Fibroblast of the aortic adventitia (primary cell): ENCODE data around the gene SAP25. TPM values are rescaled to one million over a fixed set of nuclear protein-coding genes. Genes with fewer than 3 reads are reported as not detected.

ENCODE experiments used
- DNase-seq: peaks from one replicate; pipeline ENCODE4 v3.0.0-alpha.2; 2010; ENCODE audit warnings: low read depth
- H3K4me3 ChIP-seq: 2 replicates; pipeline ENCODE4 v1.5.1; 2011; ENCODE audit warnings: low read depth, mild to moderate bottlenecking, control low read depth, low read length, moderate library complexity
- total RNA-seq: library from RNA; depleted of rRNA; stranded (reverse); fragments of >200 nt; gene quantifications from 2 replicates; pipeline ENCODE4 v1.2.3, GENCODE V29; 2012; ENCODE audit warnings: low replicate concordance
- TF ChIP-seq, protein P1 (sequence below): IDR thresholded peaks from 2 replicates; pipeline ENCODE4 v1.5.1; 2011; ENCODE audit warnings: mild to moderate bottlenecking, low read length, control low read depth, inconsistent platforms; ENCODE audit not compliant: insufficient read depth

The SAP25 gene
- not detected in 2 replicates for total RNA-seq

DNA sequence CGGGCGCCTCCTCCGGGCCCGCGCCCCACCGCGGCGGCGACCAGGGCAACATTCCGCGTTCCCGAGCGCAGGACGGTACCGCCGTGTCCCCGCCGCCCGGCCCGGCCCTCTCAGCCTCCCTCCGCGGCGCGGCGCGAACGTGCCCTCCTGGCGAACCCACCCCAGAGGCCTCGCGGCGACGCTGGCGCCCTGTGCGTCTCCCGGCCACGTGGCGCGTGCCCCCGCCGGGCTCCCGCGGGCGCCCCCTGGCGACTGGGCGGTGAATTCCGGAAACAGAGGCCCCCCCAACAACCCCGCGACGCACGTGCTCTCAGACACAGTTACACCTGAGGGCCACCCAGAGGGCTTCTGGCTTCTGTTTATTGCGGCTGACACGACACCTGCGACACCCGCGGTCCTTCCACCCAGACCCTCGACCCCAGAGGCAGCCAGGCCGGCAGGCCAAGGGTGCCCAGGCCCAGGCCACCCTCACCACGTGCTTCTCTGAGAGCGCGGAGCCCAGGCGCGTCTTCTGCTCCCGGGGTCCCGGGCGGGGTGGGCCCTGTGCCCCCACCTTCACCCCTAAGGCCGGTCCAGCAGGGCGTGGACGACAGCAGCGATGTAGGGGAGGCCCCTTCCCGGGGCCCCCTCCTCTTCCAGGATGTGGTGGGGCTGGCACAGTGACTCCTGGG, at the start of gene SAP25:
TSS of gene SAP25 (minus strand) at position 210 of the 671 bp plus-strand sequence. CDS start at position 52, 158 bp downstream.
- H3K4me3 ChIP-seq: no peak within 1 kb of the TSS
- TF ChIP-seq, protein P1, sequence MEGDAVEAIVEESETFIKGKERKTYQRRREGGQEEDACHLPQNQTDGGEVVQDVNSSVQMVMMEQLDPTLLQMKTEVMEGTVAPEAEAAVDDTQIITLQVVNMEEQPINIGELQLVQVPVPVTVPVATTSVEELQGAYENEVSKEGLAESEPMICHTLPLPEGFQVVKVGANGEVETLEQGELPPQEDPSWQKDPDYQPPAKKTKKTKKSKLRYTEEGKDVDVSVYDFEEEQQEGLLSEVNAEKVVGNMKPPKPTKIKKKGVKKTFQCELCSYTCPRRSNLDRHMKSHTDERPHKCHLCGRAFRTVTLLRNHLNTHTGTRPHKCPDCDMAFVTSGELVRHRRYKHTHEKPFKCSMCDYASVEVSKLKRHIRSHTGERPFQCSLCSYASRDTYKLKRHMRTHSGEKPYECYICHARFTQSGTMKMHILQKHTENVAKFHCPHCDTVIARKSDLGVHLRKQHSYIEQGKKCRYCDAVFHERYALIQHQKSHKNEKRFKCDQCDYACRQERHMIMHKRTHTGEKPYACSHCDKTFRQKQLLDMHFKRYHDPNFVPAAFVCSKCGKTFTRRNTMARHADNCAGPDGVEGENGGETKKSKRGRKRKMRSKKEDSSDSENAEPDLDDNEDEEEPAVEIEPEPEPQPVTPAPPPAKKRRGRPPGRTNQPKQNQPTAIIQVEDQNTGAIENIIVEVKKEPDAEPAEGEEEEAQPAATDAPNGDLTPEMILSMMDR: no peak
- no peak for DNase-seq

DNA sequence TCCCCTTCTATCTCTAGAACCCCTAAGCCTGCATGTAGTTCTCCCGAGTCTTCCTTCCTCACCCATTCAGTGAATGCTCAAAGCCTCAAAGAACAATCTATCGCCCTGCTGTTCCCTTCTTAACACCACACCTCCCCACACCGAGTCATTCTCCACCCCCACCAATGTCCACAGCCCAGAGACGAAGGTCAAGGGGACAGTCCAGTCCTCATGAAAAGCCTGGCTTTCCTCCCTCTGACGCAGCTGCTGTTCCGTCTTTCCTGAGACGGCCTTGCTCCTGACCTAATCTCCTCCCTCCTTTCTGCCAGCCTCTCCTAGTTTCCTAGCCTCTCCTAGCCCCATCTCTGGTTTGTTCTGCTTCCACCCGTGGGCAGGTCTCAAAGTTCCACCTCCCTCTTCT, 47.9 kb upstream of the SAP25 start:
- no peak overlapping the region for H3K4me3 ChIP-seq
- DNase-seq: no peak
- TF ChIP-seq, protein P1: no peak

DNA sequence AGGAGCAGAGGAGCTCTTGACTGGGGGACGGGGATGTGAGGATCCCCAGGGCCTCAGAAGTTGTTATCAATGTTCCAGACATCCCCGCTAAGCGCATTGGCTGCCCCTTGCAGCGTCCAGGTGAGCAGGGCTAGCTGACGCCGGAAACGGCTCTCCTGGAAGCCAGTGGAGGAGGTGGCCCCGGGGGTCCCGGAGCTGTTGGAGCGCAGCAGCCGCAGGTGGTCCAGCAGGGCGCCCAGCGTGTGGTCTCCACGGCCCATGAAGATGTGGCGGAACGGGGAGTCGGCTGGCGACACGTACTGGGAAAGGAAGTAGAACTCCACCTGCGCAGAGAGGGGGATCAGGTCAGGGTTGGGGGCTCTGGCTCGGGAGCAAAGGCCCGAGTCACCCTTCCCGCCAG, 47.1 kb upstream of the SAP25 start:
- DNase-seq: no peak
- TF ChIP-seq, protein P1: no peak
- H3K4me3 ChIP-seq: no peak overlapping the region

DNA sequence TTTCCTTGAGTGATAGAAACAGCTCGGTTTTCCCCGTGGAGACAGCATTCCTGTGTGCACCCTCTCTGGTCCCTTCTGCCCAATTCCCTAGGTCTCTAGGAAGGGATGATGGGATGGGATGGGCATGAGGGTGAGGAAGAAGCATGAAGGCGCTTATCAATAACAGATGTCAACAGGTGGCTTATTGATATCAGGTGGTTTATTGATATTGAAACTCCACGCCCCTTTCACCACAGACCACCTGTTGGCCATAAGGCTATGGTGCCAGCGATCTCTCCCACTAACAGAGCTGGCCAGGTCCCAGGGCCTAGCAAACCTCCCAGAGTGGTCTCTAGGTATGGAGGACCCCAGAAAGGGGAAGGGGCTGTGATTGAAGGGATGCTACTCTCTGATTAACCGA, 46.5 kb upstream of the SAP25 start:
- TF ChIP-seq, protein P1: no peak
- DNase-seq: no peak
- no peak overlapping the region for H3K4me3 ChIP-seq

DNA sequence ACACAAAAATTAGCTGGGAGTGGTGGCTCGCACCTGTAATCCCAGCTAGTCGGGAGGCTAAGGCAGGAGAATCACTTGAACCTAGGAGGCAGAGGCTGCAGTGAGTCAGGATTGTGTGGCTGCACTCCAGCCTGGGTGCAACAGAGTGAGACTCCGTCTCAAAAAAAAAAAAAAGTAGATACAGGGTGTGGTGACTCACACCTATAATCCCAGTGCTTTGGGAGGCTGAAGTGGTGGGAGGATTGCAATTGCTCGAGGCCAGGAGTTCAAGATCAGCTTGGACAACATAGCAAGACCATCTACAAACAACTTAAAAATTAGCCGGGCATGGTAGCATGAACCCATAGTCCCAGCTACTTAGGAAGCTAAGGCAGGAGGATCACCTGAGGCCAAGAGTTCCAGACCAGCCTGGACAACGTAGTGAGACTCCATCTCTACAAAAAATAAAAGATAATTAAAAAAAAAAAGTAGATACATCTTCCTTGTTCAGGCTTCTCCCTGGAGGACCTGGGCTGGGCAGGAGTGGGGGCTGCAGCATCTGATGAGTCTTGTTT, 40.7 kb upstream of the SAP25 start:
- no peak for DNase-seq
- H3K4me3 ChIP-seq: no peak overlapping the region
- TF ChIP-seq, protein P1: no peak

DNA sequence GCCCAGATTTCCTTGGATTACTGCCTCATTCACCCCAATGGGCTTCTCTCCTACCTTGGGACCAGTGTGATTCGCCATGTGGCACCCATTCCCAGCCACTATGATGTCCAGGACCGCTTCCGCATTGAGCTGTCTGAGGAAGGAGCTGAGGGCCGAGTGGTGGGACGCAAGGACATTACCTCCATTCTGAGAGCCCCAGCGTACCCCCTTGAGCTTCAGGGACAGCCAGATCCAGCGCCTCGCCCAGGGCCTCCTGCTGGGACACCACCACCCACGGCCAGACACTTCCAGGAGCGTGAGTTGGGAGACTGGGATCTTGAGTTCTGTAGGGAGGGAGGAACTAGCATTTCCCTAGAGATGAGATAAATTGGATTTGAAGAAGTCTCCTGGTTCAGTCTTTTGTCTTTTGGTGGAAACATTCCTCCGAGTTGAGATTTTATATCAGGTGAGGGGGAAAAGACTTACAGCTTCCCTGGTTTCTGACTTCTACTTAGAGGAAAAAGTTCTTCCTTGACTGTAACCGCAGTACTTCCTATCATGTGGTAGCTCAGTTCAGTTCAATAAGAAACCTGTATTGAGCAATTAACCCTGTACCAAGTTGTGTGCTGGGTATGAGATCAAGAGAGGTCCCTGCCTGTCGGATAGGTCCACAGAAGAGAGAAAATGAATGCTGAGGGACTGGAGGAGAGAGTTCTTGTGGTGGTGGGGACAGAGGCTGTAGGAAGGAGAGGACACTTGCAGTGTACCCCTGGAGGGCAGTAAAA, 39.9 kb upstream of the SAP25 start:
- no peak for DNase-seq
- TF ChIP-seq, protein P1: no peak
- H3K4me3 ChIP-seq: peak overlapping the region; percentile 85
